ENCODE measurements around the gene ERBB4.

DNA sequence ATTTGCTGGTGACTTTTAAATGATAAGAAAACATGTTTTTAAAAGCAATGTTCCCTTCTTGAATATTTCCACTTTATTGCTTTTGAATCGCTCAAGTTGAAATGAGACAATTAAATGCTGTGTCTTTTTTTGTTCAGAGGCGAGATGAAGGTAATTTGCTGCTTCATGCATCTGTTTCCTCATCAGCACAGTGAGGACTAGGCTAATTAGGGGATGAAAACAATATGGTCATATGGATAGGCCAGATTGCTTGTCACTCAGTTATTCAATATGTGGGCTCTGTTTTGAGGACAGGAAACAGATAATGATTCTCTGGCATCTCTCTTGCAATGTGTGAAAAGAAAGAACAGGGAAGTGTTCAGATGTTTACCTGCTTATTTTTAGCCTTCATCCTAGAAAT lies 61.0 kb downstream of the ERBB4 start:
- TF ChIP-seq CTCF (IDR thresholded peaks at IDR 0.05) (no peak), POLR2A (IDR thresholded peaks at IDR 0.05) (no peak)

All from prostate gland (tissue), 2 donors.